Kidney capillary endothelial cell (primary cell): ENCODE results near the gene LRRC8C.
A peak's percentile ranks its signal among the peaks of the same experiment; 100 is the strongest.

Experiments
- DNase-seq: peaks from one replicate; pipeline ENCODE4 v3.0.0-alpha.2; 2018; ENCODE audit warnings: low spot score

Gene LRRC8C

DNA sequence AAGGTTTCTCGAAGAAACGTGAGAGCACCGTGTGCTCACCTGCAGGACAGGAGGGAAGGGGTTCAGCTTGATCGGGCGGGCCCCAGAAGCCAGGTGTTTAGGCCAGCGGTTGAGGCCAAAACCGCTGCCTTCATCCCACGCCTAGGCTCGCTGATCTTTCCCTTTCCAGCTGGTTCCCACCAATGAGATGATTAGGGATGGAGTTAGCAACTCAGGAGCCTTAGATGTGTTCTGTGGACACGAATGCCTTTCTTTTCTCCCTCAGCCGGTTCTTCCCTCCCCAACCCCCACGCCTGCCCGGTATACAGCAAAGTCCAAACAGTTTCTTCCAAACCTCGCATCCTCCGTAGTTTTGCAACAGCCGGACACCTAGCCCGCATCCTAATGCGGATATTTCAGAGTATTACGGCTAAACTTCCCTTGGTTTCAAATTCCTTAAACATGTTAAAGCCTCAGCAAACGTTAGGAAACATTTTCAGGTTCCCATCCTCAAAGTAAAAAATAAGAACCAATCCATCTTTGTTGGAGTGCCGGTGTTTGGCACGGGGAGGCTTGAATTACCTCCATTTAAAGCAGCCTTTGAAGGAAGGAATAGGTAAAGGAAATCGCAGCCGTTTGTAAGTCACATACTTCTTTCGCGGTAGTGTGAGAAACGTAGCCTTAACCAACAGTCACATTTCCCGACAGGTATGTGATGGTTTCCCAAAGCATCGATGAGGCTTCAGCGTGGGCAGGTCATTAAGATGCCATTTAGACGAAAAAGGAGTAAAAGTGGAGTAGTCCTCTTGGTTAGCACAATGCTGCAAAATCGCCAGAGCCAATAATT lies 1.1 kb downstream of the LRRC8C start:
- peak; percentile 25 for DNase-seq

DNA sequence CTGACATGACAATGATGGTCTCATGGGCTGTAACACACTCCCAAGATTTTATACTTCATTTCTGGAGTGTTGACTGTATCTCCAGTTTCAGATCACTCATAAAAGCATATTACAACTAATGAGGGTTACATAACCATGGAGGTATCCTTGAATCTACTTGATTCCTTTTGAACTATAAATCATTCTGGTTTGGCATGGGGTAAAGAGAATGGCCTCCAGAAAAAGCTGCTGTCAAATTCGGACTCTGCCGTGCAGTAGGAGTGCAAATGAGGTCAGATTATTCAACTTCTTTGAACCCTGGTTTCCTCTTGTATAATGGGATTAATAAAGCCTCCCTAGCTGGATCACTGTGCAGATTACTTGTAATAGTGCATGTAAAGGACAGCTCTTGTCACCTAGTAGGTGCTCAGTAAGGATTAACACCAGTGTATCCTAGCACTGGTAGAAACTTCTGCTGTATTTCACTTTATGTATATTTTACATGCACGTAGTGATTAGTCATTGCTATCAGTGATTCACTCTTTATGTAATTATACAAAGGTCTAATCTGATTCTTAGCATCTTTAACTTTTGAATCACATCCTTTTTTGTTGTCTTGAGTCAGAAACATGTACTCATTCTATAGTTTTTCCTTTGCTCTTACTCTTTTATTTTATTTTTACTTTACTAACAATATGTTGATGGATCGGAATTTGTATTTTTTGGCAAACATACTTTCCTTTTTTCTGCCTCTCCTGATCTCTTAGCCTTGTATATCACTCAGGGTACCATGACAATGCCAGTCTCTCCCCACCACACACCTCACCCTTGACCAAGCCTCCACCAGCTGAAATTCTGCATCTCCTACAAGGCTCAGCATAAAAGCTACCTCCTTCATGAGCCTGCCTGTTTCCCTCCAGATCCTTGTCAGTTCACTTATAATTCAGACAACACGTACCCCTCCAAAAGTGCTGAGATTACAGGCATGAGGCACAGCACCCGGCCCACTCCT lies 3.2 kb downstream of the LRRC8C start:
- peak; percentile 92 for DNase-seq

DNA sequence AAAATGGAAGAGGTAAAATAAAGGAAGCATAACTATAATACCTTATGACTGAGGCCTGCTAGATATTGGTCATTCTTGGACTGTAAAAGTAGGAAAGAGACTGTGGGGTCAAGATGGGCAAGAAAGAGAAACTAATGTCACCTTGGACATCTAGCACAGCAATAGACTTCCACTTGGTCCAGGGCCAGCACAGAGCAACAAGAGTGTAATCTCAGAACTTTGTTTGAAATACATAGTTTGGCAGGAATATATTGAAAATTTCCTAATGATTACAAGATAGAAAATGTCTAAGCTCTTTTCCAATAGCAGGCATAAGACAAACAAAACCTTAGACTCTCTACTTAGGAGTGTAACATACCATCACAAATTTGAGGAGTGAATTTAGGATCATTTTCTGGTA lies 4.6 kb downstream of the LRRC8C start:
- DNase-seq: no peak

GRCh38 chr1:89640440-89640839 lies 7.5 kb downstream of the LRRC8C start:
- DNase-seq: no peak

- no peak for DNase-seq
These were observed 8.9 kb downstream of the LRRC8C start for GRCh38 chr1:89641781-89642180.

- no peak for DNase-seq
These were observed 10.7 kb downstream of the LRRC8C start for GRCh38 chr1:89643577-89643976.

GRCh38 chr1:89644119-89644814 lies 11.3 kb downstream of the LRRC8C start:
- DNase-seq: no peak

DNA sequence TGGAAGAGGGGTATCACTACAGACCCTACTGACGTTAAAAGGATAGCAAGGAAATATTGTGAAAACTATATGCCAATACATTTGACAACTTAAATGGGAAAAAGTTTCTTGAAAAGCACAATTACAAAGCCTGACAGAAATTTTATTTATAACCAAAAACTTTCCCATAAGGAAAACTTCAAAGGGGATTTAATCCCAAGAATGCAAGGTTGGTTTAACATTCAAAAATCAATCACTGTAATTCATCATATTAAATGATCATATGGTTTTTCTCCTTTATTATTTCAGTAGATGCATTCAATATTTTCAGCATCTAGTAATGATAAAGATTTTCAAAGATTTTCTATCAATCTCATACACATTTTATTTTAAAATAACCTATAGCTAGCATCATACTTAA lies 13.3 kb downstream of the LRRC8C start:
- no peak for DNase-seq

DNA sequence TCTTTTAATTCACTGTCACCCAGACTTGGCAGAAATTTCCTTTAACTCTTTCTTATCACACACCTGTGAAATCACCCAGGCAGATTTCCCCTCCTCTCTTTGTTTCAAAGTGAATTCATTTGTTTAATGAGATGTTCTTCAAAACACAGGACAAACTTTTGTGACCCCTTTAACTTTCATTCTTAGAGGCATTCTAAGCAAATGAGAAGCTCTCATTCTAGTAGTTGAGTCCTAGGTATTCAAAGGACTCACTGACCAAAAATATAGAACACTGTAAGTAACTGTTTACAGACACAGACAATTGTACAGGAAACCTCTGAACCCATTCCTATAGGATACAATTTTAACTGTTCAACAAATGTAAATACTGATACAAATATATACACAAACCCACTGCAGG lies 16.9 kb downstream of the LRRC8C start:
- no peak for DNase-seq

DNA sequence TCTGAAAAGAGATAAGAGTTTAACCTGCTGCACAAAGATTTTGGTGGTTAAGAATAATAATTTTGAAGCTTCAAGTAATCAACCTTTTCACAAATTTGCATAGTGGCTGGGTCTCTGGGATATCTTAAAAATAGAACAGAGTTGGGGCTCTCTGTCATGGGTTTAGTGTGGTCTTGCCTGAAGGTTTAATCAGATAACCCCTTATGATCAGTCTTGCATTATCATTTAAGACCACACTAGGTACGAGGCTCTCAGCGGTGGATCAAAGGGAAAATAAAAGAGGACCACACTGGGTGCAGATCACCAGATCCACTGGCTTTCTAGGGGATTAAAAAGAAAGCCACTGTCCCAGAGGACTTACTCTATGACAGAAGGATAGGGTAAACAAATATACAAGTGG lies 19.5 kb downstream of the LRRC8C start:
- DNase-seq: no peak

DNA sequence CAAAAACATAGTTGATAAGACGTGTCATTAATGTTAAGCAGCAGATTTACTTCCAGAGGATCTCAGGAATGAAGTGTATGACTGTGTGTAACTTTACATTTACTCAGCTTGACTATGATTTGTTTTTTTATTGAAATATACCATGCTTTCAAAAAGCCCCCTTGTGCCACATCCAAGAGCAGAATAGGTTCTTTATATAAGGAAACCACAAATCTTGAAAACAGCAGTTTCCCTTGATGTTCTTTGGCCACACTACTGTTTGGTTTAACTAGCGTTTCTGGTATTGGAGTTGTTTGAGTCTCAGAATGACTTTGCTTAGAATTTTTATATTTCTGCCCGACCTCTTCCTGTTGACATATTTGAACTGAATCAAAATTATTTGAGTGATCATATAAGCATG lies 25.0 kb downstream of the LRRC8C start:
- no peak for DNase-seq

DNA sequence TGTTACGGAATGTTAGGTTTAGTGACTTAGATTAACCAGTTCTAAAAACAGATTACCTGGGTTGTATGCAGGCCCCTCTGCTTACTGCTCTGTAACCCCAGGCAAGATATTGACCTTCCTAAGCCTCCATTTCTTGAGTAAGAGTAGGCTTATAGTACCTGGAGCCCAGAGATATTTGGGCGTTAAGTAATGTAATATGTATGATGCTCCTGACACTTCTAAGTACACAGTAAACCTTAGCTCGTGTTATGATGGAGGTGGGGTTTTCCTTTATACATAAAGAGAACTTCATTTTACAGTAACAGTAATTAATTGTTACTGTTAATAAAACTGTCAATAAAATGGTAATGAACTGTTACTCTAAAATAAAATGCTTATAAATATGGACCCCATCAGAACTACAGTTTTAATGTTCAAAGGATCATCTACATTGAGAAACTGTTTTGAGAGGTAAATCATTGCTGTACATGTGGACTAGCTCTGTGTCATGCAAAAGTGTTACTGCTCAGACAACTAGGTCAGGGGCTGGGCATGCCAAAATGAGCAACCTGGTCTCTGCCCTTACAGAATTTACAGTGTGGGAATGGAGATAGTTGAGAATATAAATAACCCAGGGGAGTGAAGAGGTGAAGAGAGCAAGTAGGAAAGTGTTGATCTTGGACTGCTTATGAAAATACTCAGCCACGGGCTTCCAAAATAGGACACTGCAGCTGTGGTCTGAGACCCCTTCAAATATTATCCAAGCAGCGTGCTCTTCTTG lies 26.6 kb downstream of the LRRC8C start:
- DNase-seq: no peak

DNA sequence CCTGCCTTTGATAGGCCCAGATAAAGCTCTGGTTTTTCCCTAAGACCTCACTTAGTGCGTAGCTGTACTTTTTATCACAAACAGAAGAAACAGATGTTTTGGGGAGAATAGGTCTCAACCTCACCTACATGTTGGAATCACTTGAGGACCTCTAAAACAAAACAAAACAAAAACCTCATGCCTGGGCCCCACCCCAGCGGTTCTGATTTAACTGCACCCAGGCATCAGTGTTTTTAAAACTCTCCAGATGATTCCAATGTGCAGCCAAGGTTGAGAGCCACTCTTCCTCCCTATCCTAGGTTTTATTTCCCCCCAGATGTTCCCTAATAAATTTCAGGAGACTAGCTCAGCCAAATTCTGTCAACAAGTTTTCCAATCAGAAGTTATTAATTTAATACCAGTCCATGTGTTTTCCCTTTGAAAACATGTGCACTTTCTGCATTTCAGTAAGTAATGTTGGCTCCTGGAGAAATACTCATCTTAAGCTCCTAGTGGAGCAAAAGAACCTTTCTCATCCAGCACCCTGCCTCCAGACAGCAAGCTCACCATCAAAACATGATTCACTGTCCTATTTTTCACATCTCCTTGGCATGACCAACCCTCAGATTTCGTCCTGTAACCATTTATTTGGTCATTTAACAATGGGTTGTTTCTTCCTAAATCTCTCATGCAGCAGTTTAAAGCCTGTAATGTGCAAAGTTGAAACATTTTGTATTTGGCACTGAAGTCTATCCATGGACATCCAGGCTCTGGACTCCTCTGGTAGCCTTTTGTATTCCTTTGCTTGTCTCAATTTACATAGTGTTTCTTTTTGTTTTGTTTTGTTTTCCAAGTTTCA lies 27.5 kb downstream of the LRRC8C start:
- DNase-seq: no peak

DNA sequence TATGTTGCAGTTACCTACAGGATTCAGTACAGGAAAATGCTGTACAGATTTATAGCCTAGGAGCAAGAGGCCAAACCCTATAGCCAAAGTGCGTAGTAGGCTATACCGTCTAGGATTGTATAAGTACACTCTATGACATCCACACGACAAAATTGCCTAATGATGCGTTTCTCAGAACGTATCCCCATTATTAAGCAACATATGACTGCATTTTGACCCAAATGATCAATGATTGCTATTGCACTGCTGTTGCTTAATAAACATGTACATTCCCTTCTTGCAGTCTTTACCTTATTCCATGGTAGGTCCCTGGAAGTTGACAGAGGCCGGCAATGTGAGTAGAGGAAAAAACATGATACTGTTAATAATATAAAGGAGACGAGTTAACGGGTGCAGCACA lies 33.0 kb downstream of the LRRC8C start:
- DNase-seq: no peak

DNA sequence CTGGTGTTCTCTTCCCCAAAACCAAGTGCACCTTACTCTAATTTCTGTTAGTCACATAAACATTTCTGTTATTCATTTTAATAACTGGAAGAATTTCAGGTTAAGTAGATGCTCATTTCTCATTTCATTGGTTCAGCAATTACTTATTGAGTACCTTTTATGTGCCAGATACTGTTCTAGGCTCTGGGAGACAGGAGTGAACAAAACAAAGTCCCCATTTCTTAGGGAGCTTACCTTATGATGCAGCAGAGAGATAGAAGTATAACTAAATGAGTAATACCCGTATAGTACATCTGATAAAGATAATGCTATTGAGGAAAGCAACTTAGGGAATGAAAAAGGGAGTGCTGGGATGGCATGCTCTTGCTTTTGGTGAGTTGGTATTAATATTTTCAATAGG lies 33.7 kb downstream of the LRRC8C start:
- DNase-seq: no peak

GRCh38 chr1:89667691-89668090 lies 34.8 kb downstream of the LRRC8C start:
- no peak for DNase-seq

DNA sequence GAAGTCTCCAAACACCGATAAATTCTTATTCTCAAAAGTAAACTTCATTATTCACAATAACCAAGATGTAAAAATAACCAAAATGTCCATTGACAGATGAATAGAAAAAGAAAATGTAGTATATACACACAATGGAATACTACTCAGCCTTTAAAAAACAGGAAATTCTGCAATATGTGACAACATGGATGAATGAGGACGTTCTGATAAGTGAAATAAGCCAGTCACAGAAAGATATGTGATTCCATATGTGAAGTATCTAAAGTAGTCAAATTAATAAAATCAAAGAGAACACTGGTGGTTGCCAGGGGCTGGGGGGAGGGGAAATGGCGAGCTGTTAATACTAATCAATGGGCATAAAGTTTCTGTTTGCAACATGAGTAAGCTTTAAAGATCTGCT lies 36.0 kb downstream of the LRRC8C start:
- DNase-seq: no peak

DNA sequence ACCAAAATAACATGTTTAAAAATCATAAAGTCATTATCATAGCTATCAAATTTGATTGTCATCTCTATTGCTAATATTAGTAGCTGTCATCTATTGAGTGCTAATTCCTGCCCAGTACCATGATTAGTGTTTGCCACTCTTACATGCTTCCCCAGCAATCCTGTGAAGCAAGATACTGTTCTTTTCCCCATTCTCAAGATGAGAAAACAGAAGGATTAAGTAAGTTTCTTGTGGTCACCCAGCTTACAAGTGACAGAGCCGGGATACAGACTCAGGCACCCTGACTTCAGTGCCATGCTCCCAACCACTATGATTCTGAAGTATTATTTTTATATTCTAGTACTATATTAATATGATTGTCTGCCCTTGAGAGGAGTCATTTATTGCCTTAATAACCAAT lies 36.5 kb downstream of the LRRC8C start:
- DNase-seq: no peak

- DNase-seq: no peak
These were observed 37.2 kb downstream of the LRRC8C start for GRCh38 chr1:89670163-89670562.

DNA sequence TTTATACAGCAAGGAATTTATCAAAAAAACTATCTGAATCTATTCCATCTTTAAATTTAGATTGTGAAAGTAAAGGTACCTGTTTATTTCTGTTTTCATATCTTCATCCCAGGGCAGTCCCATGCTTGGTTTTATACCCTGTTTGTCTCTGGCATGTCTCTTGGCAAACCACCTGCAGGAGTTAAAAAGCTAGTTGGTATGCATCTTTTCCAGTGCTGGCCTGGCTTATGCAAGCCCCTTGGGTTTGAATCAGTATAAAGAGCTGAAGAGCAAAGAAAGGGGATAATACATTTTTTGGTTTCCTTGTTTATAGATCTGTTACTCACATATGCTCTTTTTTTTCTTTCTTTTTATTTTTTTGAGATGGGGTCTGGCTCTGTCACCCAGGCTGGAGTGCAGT lies 37.8 kb downstream of the LRRC8C start:
- no peak for DNase-seq
